SU-DHL-6 (cell line): ENCODE measurements around the gene PAH.

Experiments
- CTCF ChIP-seq: fragments of 200-600 bp; sonication (generic); IDR thresholded peaks from one replicate; pipeline ENCODE4 v1.5.1; 2017; ENCODE audit warnings: antibody characterized with exemption, mild to moderate bottlenecking, low read length, moderate library complexity; ENCODE audit not compliant: insufficient read depth, poor library complexity, severe bottlenecking
- EZH2phosphoT487 ChIP-seq: fragments of 200-600 bp; sonication (generic), shearing (Covaris generic); conservative IDR thresholded peaks from 2 replicates; pipeline ENCODE4 v1.6.1; 2018; ENCODE audit warnings: mild to moderate bottlenecking, antibody characterized with exemption, low read length, moderate library complexity, mixed read lengths

GRCh38 chr12:102951841-102952240 lies 34.8 kb upstream of the PAH start:
- no peak for TF ChIP-seq CTCF
- no peak for TF ChIP-seq EZH2phosphoT487
